ENCODE measurements around the gene TMEM218.

TMEM218 gene

GRCh38 chr11:125088576-125089455 lies 22.6 kb downstream of the TMEM218 start:
- no peak for DNase-seq

GRCh38 chr11:125088123-125088522 lies 23.3 kb downstream of the TMEM218 start:
- no peak for DNase-seq

GRCh38 chr11:125086633-125087296 lies 24.7 kb downstream of the TMEM218 start:
- no peak for DNase-seq

GRCh38 chr11:125085301-125086081 lies 25.9 kb downstream of the TMEM218 start:
- DNase-seq = no peak

GRCh38 chr11:125084761-125085231 lies 26.6 kb downstream of the TMEM218 start:
- no peak for DNase-seq

- DNase-seq = no peak
These were observed 27.4 kb downstream of the TMEM218 start for GRCh38 chr11:125084057-125084416.

GRCh38 chr11:125083312-125084056 lies 27.9 kb downstream of the TMEM218 start:
- DNase-seq = no peak

- DNase-seq = no peak
These were observed 28.7 kb downstream of the TMEM218 start for GRCh38 chr11:125082611-125083311.

GRCh38 chr11:125082040-125082439 lies 29.4 kb downstream of the TMEM218 start:
- DNase-seq = no peak

GRCh38 chr11:125081098-125081798 lies 30.2 kb downstream of the TMEM218 start:
- no peak for DNase-seq

- DNase-seq = no peak
These were observed 30.9 kb downstream of the TMEM218 start for GRCh38 chr11:125080531-125080911.

- DNase-seq = no peak
These were observed 31.4 kb downstream of the TMEM218 start for GRCh38 chr11:125079878-125080530.

GRCh38 chr11:125079151-125079877 lies 32.1 kb downstream of the TMEM218 start:
- DNase-seq = no peak

- DNase-seq = no peak
These were observed 32.8 kb downstream of the TMEM218 start for GRCh38 chr11:125078516-125079140.

- DNase-seq = no peak
These were observed 33.4 kb downstream of the TMEM218 start for GRCh38 chr11:125078016-125078415.

GRCh38 chr11:125076378-125076945 lies 35.0 kb downstream of the TMEM218 start:
- no peak for DNase-seq

GRCh38 chr11:125075900-125076317 lies 35.5 kb downstream of the TMEM218 start:
- DNase-seq = no peak

- no peak for DNase-seq
These were observed 36.2 kb downstream of the TMEM218 start for GRCh38 chr11:125075242-125075625.
